VCaP (cell line): ENCODE data around the gene TAF3.

Experiments used
- H3K27ac ChIP-seq: fragments of 450-650 bp; 2 replicates; pipeline ENCODE4 v1.5.1; 2017
- TF ChIP-seq, protein P1 (sequence below): fragments of 450-650 bp; conservative IDR thresholded peaks from 2 replicates; pipeline ENCODE4 v1.5.1; 2017; ENCODE audit warnings: mild to moderate bottlenecking, moderate library complexity

TAF3 gene

DNA sequence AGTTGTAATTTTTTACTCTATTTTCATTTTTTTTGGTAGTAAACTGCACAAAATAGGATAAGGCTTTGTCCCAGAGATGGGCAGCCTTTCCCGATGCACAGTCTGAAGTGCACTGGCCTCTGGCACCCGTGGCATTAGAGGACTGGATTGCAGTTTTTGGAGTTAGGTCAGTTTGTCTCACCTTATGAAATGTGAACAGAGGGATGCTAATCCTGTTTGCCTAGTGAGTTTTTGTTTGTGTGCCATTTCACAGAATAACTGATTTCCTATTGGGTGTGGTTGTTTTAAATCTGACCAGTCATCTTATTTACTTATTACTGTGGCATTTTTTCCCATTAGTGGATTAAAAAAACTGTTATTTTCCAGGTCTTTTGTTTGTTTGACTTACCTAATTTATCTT is 126.7 kb downstream of the TAF3 start:
- no peak overlapping the region for H3K27ac ChIP-seq

DNA sequence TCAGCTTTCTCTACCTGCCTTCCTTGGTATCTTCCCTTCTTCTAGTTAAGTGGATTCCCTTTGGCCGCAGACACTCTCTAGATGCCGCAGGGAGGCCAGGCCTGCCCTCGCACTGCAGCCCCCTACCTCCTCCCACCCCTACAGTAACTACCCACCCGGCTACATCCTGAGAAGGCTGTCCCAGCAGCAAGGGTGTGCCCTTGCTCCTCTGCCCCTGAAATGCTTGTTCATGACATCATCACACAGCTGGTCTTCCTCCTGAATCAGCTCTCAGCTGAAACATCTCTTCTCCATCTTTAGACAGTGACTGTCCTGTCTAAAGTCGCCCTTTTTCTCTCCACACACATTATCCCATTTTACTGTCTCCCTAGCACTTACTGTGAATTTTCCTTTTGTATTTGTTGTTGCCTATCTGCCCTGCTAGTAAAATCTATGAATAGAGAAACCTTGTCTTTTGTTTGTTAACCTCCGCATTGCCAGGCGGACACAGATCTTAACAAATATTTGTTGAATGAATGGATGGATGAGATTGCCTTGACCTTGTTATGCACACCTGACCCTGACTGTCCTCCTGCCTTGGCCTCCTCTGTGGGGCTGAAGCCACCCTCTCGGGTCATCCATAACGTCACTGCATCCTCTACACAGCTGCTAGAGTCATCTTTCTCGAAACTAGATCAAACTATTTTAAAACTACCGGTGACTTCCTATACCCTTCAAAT is 127.3 kb downstream of the TAF3 start:
- H3K27ac ChIP-seq: no peak overlapping the region

More for the DNA sequence above, 126.7 kb downstream of the TAF3 start:
- TF ChIP-seq, protein P1, sequence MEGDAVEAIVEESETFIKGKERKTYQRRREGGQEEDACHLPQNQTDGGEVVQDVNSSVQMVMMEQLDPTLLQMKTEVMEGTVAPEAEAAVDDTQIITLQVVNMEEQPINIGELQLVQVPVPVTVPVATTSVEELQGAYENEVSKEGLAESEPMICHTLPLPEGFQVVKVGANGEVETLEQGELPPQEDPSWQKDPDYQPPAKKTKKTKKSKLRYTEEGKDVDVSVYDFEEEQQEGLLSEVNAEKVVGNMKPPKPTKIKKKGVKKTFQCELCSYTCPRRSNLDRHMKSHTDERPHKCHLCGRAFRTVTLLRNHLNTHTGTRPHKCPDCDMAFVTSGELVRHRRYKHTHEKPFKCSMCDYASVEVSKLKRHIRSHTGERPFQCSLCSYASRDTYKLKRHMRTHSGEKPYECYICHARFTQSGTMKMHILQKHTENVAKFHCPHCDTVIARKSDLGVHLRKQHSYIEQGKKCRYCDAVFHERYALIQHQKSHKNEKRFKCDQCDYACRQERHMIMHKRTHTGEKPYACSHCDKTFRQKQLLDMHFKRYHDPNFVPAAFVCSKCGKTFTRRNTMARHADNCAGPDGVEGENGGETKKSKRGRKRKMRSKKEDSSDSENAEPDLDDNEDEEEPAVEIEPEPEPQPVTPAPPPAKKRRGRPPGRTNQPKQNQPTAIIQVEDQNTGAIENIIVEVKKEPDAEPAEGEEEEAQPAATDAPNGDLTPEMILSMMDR: no peak

DNA sequence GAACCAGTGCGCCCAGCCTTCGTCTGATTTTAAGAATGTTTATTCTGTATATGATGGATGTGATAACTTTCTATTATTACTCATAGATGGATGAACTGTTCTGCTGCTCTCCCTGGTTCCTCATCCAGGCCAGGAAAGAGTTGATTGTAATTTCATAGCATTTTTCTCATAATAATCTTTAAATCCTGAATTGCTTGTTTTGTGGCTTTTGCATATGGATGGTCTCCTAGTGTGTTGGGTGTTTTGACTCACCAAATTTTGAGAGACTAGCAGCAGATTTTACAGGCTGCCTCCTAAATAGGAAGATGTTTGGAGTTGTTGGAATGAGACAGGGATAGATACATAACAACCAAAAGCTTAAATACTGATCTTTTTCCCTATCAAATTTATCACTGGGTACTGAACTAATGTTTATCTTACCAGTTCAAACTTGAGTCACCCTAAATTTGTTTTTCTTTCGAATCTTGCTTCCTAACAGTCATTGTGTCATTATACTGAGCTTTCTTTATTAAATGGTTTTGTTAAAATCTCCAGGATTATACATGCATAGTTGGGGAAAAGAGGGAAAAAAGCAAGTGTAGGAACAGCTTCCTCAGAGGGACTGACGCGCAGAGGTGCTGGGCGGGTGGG is 130.2 kb downstream of the TAF3 start:
- TF ChIP-seq, protein P1: no peak
- no peak overlapping the region for H3K27ac ChIP-seq

More for the DNA sequence above, 127.3 kb downstream of the TAF3 start:
- TF ChIP-seq, protein P1: no peak

DNA sequence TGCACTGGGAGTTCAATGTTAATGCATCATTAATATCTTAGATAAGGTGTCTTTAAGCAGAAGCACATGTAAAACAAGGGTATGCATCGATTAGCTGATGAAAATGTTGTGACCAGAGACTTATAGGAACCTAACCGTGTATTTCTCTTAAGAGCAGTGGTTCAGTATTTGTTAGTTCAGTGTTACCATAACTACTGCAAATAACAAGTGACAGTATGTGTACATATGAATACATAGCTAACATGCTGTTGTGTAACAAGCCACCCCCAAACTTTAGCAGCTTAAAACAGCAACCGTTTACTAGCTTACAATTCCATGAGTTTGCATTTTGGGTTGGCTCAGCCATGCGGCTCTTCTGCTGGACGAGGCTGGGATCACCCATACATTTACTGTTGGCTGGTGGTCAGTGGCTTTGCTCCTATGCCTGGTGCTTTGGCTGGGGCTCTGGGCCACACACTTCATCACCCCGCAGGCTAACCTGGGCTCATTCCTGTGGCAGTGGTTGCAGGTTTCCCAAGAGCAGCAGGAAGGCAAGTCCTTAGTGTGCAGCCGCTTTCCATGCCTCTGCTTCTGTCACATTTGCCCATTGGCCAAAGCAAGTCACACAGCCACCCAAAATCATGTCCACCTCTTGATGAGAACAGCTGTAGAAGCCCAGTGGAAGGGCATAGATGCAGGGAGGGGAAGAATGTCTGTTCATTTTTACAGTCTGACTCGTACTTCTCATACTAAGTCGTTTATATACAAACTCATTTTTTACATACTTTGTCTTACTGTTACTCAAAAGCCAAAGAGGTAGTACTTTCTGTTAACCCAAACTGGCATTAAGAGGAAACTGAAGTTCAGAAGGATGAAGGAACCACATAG is 132.9 kb downstream of the TAF3 start:
- TF ChIP-seq, protein P1: no peak
- H3K27ac ChIP-seq: no peak overlapping the region

DNA sequence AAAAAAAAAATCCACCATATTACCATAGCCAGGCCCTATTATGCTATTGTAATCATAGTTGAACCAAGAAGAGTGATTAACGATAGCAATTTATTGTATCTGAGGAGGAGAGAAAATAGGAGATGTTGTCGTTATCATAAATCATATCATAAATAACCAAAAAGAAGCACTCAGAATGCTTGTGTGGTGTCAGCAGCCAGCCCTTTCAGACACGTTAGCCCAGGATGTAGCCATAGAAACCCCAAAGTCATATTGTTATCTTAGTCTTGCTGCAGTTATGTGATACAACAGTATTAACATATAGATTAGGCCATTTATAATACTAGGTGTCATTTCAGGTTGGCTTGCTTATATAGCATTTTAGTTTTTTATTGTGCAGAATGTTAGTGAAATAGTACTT is 134.0 kb downstream of the TAF3 start:
- no peak overlapping the region for H3K27ac ChIP-seq
- TF ChIP-seq, protein P1: no peak

DNA sequence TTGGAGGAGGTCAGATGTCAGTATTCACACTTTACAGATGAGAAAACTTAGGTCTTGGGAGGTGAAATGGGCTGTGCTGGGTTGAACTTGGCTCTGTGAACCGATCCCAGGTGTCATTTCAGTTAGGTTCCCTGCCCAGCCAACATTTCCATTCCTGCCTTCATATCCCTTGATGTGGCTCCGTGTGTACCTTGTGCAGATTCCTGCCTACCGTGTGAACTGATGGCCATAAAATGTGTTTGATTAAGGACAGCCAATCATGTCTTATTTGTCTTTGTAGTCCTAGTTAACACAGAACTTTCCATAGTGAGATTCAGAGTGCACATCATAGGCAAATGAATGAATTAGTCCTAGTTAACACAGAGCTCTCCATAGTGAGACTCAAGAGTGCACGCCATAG is 135.1 kb downstream of the TAF3 start:
- H3K27ac ChIP-seq: no peak overlapping the region
- TF ChIP-seq, protein P1: no peak

DNA sequence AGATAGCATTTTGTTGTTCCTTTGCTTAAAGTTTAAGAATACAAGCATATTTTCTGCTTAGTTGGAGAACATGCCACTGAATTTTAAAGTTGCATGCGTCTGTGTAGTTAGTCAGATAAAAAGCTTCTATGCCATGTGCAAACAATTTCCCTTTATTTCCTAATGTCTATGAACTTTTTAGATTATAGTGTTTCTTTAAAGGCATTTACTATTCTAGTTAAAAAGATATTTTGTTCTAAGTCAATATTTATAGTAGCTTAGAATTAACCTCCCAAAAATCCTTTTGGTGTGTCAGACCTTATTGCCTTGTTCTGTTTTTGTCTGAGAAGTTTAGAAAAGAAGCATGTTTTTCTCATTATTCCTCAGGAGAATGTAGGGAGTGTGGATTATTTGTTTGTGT is 137.1 kb downstream of the TAF3 start:
- H3K27ac ChIP-seq: no peak overlapping the region
- TF ChIP-seq, protein P1: no peak
